Lung (tissue), 12 donors: ENCODE measurements around the gene LEMD2. TPM values are rescaled to one million over a fixed set of nuclear protein-coding genes. Genes with fewer than 3 reads are reported as not detected.

Experiments used
- ATAC-seq: fragments of 200-7000 bp; cut with Tn5 transposase; one replicate; pipeline ENCODE4 v1.9.1; 2020; ENCODE audit warnings: moderate number of reproducible peaks; ENCODE audit not compliant: insufficient read depth, low FRiP score
- DNase-seq, 3 donors: peaks; one replicate each; pipeline ENCODE4 v3.0.0-alpha.2; 2013 to 2017
- H3K27ac ChIP-seq, 2 donors: one replicate each; pipeline ENCODE4 v1.5.1; 2013; ENCODE audit warnings: mild to moderate bottlenecking in 2 of 2, moderate library complexity in 2 of 2, control low read depth in 1 of 2, inconsistent platforms in 1 of 2, low read depth in 1 of 2, low read length in 1 of 2
- H3K27me3 ChIP-seq, 3 donors: one replicate each; pipeline ENCODE4 v1.5.1; 2013; ENCODE audit warnings: low read length in 2 of 3; ENCODE audit not compliant: control insufficient read depth in 3 of 3, insufficient read depth in 3 of 3
- H3K36me3 ChIP-seq, 4 donors: one replicate each; pipeline ENCODE4 v1.5.1; 2013; ENCODE audit warnings: low read length in 4 of 4, mild to moderate bottlenecking in 1 of 4, moderate library complexity in 1 of 4; ENCODE audit not compliant: control insufficient read depth in 4 of 4, insufficient read depth in 4 of 4
- H3K4me1 ChIP-seq, 5 donors: one replicate each; pipeline ENCODE4 v1.5.1; 2013; ENCODE audit warnings: low read length in 5 of 5, mild to moderate bottlenecking in 2 of 5, moderate library complexity in 1 of 5; ENCODE audit not compliant: control insufficient read depth in 5 of 5, insufficient read depth in 5 of 5
- H3K4me3 ChIP-seq: one replicate; pipeline ENCODE4 v1.5.1; 2013; ENCODE audit warnings: mild to moderate bottlenecking, control low read depth, moderate library complexity
- H3K9ac ChIP-seq, 2 donors: one replicate each; pipeline ENCODE4 v1.5.1; 2013; ENCODE audit warnings: low read length in 2 of 2, control low read depth in 1 of 2; ENCODE audit not compliant: insufficient read depth in 1 of 2
- H3K9me3 ChIP-seq, 4 donors: one replicate each; pipeline ENCODE4 v1.5.1; 2013; ENCODE audit warnings: low read length in 3 of 4, mild to moderate bottlenecking in 1 of 4, moderate library complexity in 1 of 4; ENCODE audit not compliant: control insufficient read depth in 4 of 4, insufficient read depth in 3 of 4
- whole genome bisulfite sequencing, 2 donors: extraction: QIAGEN DNeasy Blood & Tissue Kit; methylation state at CpG; one replicate each; pipeline ENCODE4 v1.1.7; 2013; 5-methylcytosine and 5-hydroxymethylcytosine counted together
- polyA plus RNA-seq, 2 donors: library from polyadenylated mRNA; stranded (reverse); fragments of 200-250 nt; gene quantifications; one replicate each; pipeline ENCODE4 v1.2.1, GENCODE V29; 2013
- total RNA-seq, 2 donors: library from RNA; depleted of rRNA in 1 of 2; stranded (reverse); fragments of >200 nt in 1 of 2; gene quantifications; one replicate each; pipeline ENCODE4 v1.2.1, GENCODE V29; 2014 to 2021
- TF ChIP-seq, protein P1 (sequence below): IDR thresholded peaks from 2 replicates; pipeline ENCODE4 v1.5.1; 2012; ENCODE audit warnings: mild to moderate bottlenecking; ENCODE audit errors: control extremely low read depth, extremely low read depth
- donor health status: control.
- donor health status: control.
- donor health status: Bipolar disorder and iron deficiency.
- donor health status: healthy.
- donor health status: DM: yes; HTN: yes; CAD: no.

LEMD2 gene
- total and polyA plus RNA-seq, 4 donors: 52.1 to 63.6 (median 54.5) TPM

- no peak for DNase-seq
- no peak overlapping the region for H3K4me3 ChIP-seq
- WGBS, 2 donors: 64 to 65% methylated on average over 10 of the region's 10 CpGs
- peaks cover 0 to 9% (median 0%) of the 10 kb centered on the region in 5 donors for H3K4me1 ChIP-seq
- H3K27me3 ChIP-seq: no peaks in the 10 kb centered on the region
- peaks cover 0 to 4% (median 0%) of the 10 kb centered on the region in 4 donors for H3K9me3 ChIP-seq
- TF ChIP-seq, protein P1, sequence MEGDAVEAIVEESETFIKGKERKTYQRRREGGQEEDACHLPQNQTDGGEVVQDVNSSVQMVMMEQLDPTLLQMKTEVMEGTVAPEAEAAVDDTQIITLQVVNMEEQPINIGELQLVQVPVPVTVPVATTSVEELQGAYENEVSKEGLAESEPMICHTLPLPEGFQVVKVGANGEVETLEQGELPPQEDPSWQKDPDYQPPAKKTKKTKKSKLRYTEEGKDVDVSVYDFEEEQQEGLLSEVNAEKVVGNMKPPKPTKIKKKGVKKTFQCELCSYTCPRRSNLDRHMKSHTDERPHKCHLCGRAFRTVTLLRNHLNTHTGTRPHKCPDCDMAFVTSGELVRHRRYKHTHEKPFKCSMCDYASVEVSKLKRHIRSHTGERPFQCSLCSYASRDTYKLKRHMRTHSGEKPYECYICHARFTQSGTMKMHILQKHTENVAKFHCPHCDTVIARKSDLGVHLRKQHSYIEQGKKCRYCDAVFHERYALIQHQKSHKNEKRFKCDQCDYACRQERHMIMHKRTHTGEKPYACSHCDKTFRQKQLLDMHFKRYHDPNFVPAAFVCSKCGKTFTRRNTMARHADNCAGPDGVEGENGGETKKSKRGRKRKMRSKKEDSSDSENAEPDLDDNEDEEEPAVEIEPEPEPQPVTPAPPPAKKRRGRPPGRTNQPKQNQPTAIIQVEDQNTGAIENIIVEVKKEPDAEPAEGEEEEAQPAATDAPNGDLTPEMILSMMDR: no peak
- no peak for ATAC-seq
- no peaks in the 10 kb centered on the region for H3K36me3 ChIP-seq
- H3K9ac ChIP-seq: no peak overlapping the region
- H3K27ac ChIP-seq: no peak overlapping the region
These were observed 8.9 kb upstream of the LEMD2 start for GRCh38 chr6:33797626-33798342.

- TF ChIP-seq, protein P1: no peak
- no peak for DNase-seq
These were observed 6.1 kb upstream of the LEMD2 start for GRCh38 chr6:33794910-33795623.

GRCh38 chr6:33792981-33793380 lies 4.1 kb upstream of the LEMD2 start:
- TF ChIP-seq, protein P1: no peak
- WGBS, 2 donors: 57 to 59% methylated on average over 10 of the region's 10 CpGs
- no peak for ATAC-seq

More at GRCh38 chr6:33794910-33795623, 6.1 kb upstream of the LEMD2 start:
- Histone ChIP-seq H3K4me3 (no peak overlapping the region), H3K9ac (no peak overlapping the region), H3K36me3 (no peaks in the 10 kb centered on the region), H3K4me1 (peaks cover 0 to 9% (median 0%) of the 10 kb centered on the region in 5 donors), H3K27me3 (peaks cover 0 to 2% (median 0%) of the 10 kb centered on the region in 3 donors), H3K27ac (no peak overlapping the region), H3K9me3 (peaks cover 0 to 4% (median 0%) of the 10 kb centered on the region in 4 donors)
- 47 to 52% methylated on average over 14 of the region's 14 CpGs for WGBS, 2 donors
- no peak for ATAC-seq

More at GRCh38 chr6:33792981-33793380, 4.1 kb upstream of the LEMD2 start:
- H3K9me3 ChIP-seq: peaks cover 0 to 4% (median 0%) of the 10 kb centered on the region in 4 donors
- no peaks in the 10 kb centered on the region for H3K36me3 ChIP-seq
- peaks cover 0 to 2% (median 0%) of the 10 kb centered on the region in 3 donors for H3K27me3 ChIP-seq
- no peak overlapping the region for H3K4me3 ChIP-seq
- DNase-seq: no peak
- H3K4me1 ChIP-seq: peaks cover 0 to 18% (median 4%) of the 10 kb centered on the region in 5 donors
- H3K9ac ChIP-seq: no peak overlapping the region
- H3K27ac ChIP-seq: no peak overlapping the region
